KMS-11 (cell line): ENCODE data around the gene RPL12.

ENCODE experiments used
- H2AFZ ChIP-seq: fragments of 200-600 bp; sonication (generic); 2 replicates; pipeline ENCODE4 v1.6.1; 2016; ENCODE audit warnings: antibody characterized with exemption, mixed run types, low read depth
- H3K27ac ChIP-seq: fragments of 200-600 bp; sonication (generic); 2 replicates; pipeline ENCODE4 v1.6.1; 2016; ENCODE audit warnings: mild to moderate bottlenecking, mixed run types
- H3K27me3 ChIP-seq: fragments of 200-600 bp; sonication (generic); 2 replicates; pipeline ENCODE4 v1.6.1; 2017; ENCODE audit warnings: mild to moderate bottlenecking, low read depth, mixed run types, moderate library complexity; ENCODE audit not compliant: insufficient read depth
- H3K36me3 ChIP-seq: fragments of 200-600 bp; sonication (generic); 2 replicates; pipeline ENCODE4 v1.6.1; 2017; ENCODE audit warnings: mild to moderate bottlenecking, mixed run types; ENCODE audit not compliant: insufficient read depth
- H3K4me1 ChIP-seq: fragments of 200-600 bp; sonication (generic); 2 replicates; pipeline ENCODE4 v1.6.1; 2016; ENCODE audit warnings: mild to moderate bottlenecking, low read depth, mixed run types; ENCODE audit not compliant: poor library complexity, severe bottlenecking
- H3K4me2 ChIP-seq: fragments of 200-600 bp; sonication (generic); 2 replicates; pipeline ENCODE4 v1.7.0; 2016; ENCODE audit warnings: mild to moderate bottlenecking, mixed run types
- H3K4me3 ChIP-seq: fragments of 200-600 bp; sonication (generic); IDR thresholded peaks from 2 replicates; pipeline ENCODE4 v1.6.1; 2017; ENCODE audit warnings: low read depth, low read length, mixed read lengths; ENCODE audit not compliant: insufficient read depth
- H3K79me2 ChIP-seq: fragments of 200-600 bp; sonication (generic); 2 replicates; pipeline ENCODE4 v1.6.1; 2016; ENCODE audit warnings: low read depth, mixed run types; ENCODE audit not compliant: insufficient read depth
- H3K9ac ChIP-seq: fragments of 200-600 bp; sonication (generic); 2 replicates; pipeline ENCODE4 v1.6.1; 2016; ENCODE audit warnings: mild to moderate bottlenecking, mixed run types
- H4K20me1 ChIP-seq: fragments of 200-600 bp; sonication (generic); 2 replicates; pipeline ENCODE4 v1.6.1; 2016; ENCODE audit warnings: mild to moderate bottlenecking, mixed run types; ENCODE audit not compliant: insufficient read depth
- CTCF ChIP-seq: fragments of 200-600 bp; sonication (generic); conservative IDR thresholded peaks from 2 replicates; pipeline ENCODE4 v1.6.1; 2017; ENCODE audit warnings: low read depth, mild to moderate bottlenecking, antibody characterized with exemption, low read length, moderate library complexity, mixed read lengths

The RPL12 gene

GRCh38 chr9:127415657-127416056, 35.5 kb downstream of the RPL12 start:
- no peak overlapping the region for H3K4me2 ChIP-seq
- H3K27ac ChIP-seq: no peak overlapping the region
- H3K79me2 ChIP-seq: no peaks in the 10 kb centered on the region
- no peaks in the 10 kb centered on the region for H3K4me1 ChIP-seq
- no peak overlapping the region for H3K4me3 ChIP-seq
- H2AFZ ChIP-seq: no peak overlapping the region
- no peak for TF ChIP-seq CTCF
- H3K27me3 ChIP-seq: no peaks in the 10 kb centered on the region
- H4K20me1 ChIP-seq: no peaks in the 10 kb centered on the region
- H3K9ac ChIP-seq: no peak overlapping the region
- H3K36me3 ChIP-seq: no peaks in the 10 kb centered on the region

GRCh38 chr9:127415141-127415540, 36.1 kb downstream of the RPL12 start:
- H3K27ac ChIP-seq: no peak overlapping the region
- no peaks in the 10 kb centered on the region for H4K20me1 ChIP-seq
- no peak overlapping the region for H3K4me2 ChIP-seq
- H3K4me1 ChIP-seq: no peaks in the 10 kb centered on the region
- no peak overlapping the region for H3K9ac ChIP-seq
- H3K79me2 ChIP-seq: no peaks in the 10 kb centered on the region
- no peak for TF ChIP-seq CTCF
- H3K4me3 ChIP-seq: no peak overlapping the region
- H3K27me3 ChIP-seq: no peaks in the 10 kb centered on the region
- no peaks in the 10 kb centered on the region for H3K36me3 ChIP-seq
- no peak overlapping the region for H2AFZ ChIP-seq

GRCh38 chr9:127411122-127411521, 40.1 kb downstream of the RPL12 start:
- Histone ChIP-seq H2AFZ (no peak overlapping the region), H3K4me1 (no peaks in the 10 kb centered on the region), H3K79me2 (no peaks in the 10 kb centered on the region), H3K9ac (no peak overlapping the region), H3K4me3 (no peak overlapping the region), H3K27ac (no peak overlapping the region), H3K4me2 (no peak overlapping the region), H3K36me3 (no peaks in the 10 kb centered on the region), H3K27me3 (no peaks in the 10 kb centered on the region), H4K20me1 (no peaks in the 10 kb centered on the region)
- TF ChIP-seq CTCF: no peak

GRCh38 chr9:127407492-127407843, 43.7 kb downstream of the RPL12 start:
- no peaks in the 10 kb centered on the region for H4K20me1 ChIP-seq
- H3K9ac ChIP-seq: no peak overlapping the region
- H3K27me3 ChIP-seq: no peaks in the 10 kb centered on the region
- H3K27ac ChIP-seq: no peak overlapping the region
- H3K4me3 ChIP-seq: no peak overlapping the region
- H3K79me2 ChIP-seq: no peaks in the 10 kb centered on the region
- no peaks in the 10 kb centered on the region for H3K36me3 ChIP-seq
- no peak for TF ChIP-seq CTCF
- H3K4me2 ChIP-seq: no peak overlapping the region
- no peak overlapping the region for H2AFZ ChIP-seq
- no peaks in the 10 kb centered on the region for H3K4me1 ChIP-seq
